HG03460 (cell line): ENCODE data around the gene SPRED1.
A peak's percentile ranks its signal among the peaks of the same experiment; 100 is the strongest.

Source experiments
- ATAC-seq: cut with Tn5 transposase; IDR thresholded peaks from one replicate; pipeline ENCODE4 v1.9.1; 2021; ENCODE audit not compliant: unreplicated experiment

The SPRED1 gene

GRCh38 chr15:38344351-38344750 is 91.7 kb downstream of the SPRED1 start:
- no peak for ATAC-seq

DNA sequence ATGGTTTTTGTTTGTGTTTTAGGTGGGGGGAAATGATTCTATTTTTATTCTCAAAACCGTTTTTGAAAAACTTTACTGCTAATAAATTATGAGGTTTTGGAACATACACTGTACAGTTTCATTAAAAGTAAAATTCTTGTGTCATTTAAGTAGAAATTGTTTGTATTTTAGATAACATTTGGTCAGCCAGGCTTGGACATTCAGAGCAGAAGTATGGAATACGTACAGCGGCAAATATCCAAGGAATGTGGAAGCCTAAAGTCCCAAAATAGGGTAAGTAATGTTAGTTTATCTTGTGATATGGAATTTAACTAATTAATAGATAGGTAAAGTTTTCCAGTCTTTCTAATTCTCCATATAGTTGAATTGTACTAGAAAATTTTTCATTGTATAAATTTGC is 96.6 kb downstream of the SPRED1 start:
- ATAC-seq: no peak

DNA sequence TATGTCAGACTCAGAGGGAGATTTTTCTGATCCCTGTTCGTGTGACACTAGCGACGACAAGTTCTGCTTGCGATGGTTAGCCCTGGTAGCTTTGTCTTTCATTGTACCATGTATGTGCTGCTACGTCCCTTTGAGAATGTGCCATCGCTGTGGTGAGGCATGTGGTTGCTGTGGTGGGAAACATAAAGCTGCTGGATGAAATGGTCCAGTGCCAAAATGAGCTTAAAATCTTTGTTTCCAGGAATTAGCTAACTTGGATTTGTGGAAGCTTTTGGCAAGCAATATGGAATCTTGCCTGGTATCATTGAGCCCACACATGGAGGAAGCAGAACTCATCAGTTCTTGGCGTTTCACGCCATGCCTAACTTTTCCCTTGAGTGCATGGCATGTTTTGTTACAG is 98.8 kb downstream of the SPRED1 start:
- no peak for ATAC-seq

DNA sequence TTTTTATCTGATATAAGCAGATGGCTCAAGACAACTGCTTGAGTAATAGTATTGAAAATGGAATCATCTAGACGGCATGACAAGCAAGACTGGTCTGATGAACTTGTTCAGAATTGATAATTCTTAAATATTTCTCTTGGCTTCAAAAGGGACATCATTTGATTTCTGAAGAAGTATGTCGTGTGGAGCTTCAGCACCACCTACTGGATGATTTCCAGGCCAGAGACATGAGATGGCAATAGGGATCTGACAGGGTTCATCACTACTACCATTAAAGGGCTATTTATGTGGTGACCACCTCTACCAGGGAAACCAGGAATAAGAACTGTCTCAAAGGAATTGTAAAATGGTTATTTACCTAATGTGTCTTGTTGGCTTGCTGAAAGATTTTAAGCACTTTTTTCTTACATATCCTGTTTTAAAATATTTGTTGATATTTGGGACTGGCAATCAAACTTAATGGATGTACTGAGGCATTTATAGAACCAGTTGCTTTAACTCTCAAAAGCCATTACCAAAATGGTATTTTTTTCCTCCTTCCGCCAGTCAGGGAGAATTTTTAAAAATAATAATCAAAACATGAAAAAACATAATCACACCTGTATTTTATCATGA is 101.8 kb downstream of the SPRED1 start:
- no peak for ATAC-seq

GRCh38 chr15:38362355-38362754 is 109.7 kb downstream of the SPRED1 start:
- ATAC-seq: no peak

DNA sequence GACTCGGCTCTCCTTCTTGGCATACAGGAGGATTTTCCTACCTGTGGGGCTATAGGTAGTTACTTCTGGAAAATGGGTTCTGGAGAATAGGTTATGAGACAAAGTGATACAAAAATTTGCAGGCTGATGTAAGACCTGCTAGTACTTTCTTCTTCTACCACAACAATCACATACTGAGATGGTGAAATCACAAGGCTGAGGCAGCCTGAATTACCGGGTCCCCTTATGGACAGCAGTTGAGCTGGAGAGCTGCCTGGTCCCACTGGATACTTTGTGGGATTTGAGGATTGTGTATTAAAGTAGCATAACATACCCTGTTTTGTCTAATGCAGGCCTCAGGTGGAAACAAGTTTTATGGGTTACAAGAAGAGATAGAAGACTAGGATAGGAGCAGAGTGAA is 114.8 kb downstream of the SPRED1 start:
- no peak for ATAC-seq

GRCh38 chr15:38369936-38370478 is 117.4 kb downstream of the SPRED1 start:
- no peak for ATAC-seq

DNA sequence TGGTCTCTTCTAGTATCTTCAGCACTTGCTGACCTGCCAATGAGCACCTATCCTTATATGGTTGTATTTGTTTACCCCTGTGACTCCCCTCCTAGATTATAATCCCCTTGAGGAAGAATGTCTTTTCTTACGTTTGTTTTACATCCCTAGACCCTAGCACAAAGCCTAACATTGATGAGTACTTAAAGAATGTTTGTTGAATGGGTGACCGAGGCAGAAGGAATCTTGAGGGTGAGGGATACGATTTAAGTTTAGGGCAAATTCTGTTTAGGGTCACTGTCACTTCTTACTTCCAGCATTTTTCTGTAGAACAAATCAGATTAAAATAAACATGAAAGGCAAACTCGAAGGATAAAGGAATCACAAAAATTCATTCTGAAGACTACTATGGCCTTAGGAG is 120.4 kb downstream of the SPRED1 start:
- no peak for ATAC-seq

DNA sequence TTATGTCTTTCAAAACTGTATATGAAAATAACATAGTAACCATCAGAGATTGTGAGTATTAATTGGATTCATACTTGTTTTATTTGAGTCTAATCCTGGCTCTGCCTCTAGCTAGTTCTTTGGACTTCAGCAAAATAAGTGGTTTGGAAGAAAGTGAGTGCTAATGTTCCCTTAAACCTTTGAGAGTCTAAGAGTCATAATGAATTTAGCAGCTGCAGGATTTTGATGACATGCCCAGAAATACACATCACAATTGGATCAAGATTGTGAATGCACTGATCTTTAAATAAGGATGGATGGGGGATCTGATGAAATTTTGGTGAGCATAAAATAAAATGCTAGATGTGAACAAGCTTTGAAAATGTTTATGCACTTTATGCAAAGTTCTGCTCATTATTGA is 121.4 kb downstream of the SPRED1 start:
- ATAC-seq: no peak

GRCh38 chr15:38374556-38374955 is 121.9 kb downstream of the SPRED1 start:
- ATAC-seq: no peak

DNA sequence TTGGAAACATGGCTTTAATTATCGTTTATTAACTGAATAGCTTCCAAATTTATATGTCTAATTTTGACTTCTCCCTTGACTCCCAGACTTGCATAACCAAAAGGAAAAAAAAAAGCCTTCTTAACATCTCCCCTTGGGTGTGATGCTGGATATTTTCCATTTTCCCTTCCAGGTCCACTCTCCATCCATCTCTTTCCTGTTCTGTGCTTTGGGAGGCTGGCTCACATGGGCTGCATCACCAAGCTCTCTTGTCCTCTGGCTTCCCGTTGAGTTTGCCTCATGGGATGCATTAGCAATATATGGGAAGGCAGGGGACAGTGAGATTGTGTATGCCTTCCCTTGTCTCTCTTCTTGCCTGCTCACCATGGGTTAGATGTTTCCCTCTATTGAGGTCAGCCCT is 123.4 kb downstream of the SPRED1 start:
- ATAC-seq: no peak

- ATAC-seq: no peak
Observed at GRCh38 chr15:38377636-38378035, 125.0 kb downstream of the SPRED1 start.

DNA sequence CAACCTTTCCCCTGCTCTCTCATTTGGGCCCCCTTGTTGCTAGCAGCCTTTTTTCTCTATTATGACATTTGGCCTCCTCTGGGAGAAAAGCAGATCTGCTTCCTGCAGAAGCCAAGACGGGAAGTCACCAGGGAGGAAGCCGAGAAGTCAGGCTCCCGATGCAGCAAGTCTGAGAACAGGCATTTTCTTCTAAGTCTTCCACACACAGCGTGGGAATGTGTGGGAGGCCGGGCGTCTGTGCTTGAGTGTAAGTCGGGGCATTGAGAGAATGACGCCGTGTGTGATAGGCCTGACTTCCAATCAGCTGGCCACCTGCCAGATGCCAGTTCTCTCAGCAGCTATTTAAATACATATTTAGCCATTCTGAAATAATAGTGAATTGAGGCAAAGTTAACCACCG is 125.5 kb downstream of the SPRED1 start:
- ATAC-seq: no peak

GRCh38 chr15:38389924-38390542 is 137.4 kb downstream of the SPRED1 start:
- ATAC-seq: peak; percentile 65

DNA sequence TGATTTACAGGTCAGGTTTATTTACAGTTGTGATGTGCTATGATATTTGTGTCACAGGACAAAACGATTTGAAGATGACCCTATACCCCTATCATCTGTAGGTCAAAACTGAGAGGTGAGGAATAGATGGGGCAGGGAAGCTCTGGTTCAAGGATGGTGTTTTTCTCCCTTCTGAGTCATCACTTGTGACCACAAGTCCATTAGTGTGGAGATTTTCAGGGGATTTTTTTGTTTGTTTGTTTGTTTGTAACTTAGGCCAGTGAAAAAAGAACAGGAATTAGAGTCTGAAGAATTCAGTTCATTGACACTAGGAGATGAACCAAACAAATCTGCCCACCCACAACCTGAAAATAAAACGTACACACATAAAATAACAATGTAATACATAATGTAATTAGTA is 138.6 kb downstream of the SPRED1 start:
- ATAC-seq: no peak

GRCh38 chr15:38398134-38398533 is 145.5 kb downstream of the SPRED1 start:
- no peak for ATAC-seq

DNA sequence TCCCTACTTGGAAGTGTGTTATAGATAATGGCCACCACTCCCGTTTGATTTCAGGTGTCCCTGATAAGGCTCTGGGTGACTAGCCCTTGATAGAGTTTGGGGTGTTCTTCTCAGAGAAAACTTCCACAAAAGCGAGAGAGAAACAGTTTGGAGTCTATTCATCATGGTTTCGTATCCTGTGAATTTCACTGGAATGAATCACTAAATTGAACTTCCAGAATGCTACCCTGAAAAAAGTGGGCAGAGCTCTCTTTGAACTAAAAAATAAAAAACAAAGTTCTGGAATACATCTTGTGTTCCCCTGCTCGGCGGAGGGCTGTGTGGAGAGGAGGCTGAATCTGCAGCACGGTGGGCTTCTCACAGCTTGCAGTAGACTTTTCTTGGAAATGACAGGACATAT is 148.5 kb downstream of the SPRED1 start:
- ATAC-seq: no peak

- no peak for ATAC-seq
Observed at GRCh38 chr15:38401701-38402100, 149.1 kb downstream of the SPRED1 start.

DNA sequence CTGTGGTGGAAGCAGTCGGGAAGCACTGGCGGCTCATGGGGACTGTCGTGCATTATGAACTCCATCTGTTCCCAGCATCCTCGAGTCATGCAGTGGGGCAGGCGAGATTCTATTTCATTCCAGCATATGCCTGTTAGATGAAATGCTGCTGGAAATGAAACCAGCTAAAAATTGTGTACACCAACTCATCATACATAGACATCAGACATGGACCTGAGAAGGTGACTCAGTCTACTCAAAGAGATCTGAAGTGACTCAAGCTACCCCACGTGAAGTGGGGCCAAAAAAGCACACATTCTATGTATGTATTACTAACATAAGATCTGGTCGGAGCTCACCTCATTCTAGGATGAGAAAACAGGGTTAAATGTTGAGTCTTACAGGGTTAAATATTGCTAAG is 153.8 kb downstream of the SPRED1 start:
- no peak for ATAC-seq
